ENCODE results near the gene E2F4.

- TF ChIP-seq CTCF (conservative IDR thresholded peaks at IDR 0.05; ENCODE audit: low read depth in 2 of 2) (no peak), STAT1 (IDR thresholded peaks at IDR 0.05; ENCODE audit: unreplicated experiment) (no peak)
These were observed 9.7 kb upstream of the E2F4 start for GRCh38 chr16:67182288-67182687.
